Measurements from ENCODE around the gene HBEGF.

Gene HBEGF

GRCh38 chr5:140340605-140341121 is 5.7 kb downstream of the HBEGF start:
- H2AFZ ChIP-seq (ENCODE audit: low read depth, low read length), result no peak overlapping the region
- H3K4me2 ChIP-seq (ENCODE audit: insufficient read depth, low read length), result no peak overlapping the region
- H4K20me1 ChIP-seq (ENCODE audit: insufficient read depth, low read length), result 0 out of 2 replicates have a peak, but pooled peaks cover 3% of the 10 kb centered on the region
- H3K9me3 ChIP-seq (ENCODE audit: insufficient read depth, low read length, severe bottlenecking), result no peaks in the 10 kb centered on the region
- no peak for TF ChIP-seq EZH2 (IDR thresholded peaks at IDR 0.05; ENCODE audit: borderline replicate concordance, low read depth, low read length, severe bottlenecking)
- no peak overlapping the region for H3K9ac ChIP-seq (ENCODE audit: low read depth, low read length)
- H3K27me3 ChIP-seq (ENCODE audit: insufficient read depth, low read length, poor library complexity), result peaks cover 8% of the 10 kb centered on the region
- no peaks in the 10 kb centered on the region for H3K79me2 ChIP-seq (ENCODE audit: insufficient read depth, low read length)
- no peak overlapping the region for H3K4me3 ChIP-seq (ENCODE audit: low read depth in 1 of 2, low read length in 2 of 2)
- no peak for ATAC-seq (ENCODE audit: insufficient read depth, low read depth)
- no peaks in the 10 kb centered on the region for H3K36me3 ChIP-seq (ENCODE audit: insufficient read depth, low read length)
- no peak for DNase-seq
- peaks cover 31% of the 10 kb centered on the region for H3K4me1 ChIP-seq (ENCODE audit: insufficient read depth, low read length)
- no peak overlapping the region for H3K27ac ChIP-seq (ENCODE audit: low read length)

GRCh38 chr5:140339636-140340035 is 6.8 kb downstream of the HBEGF start:
- H3K27ac ChIP-seq (ENCODE audit: low read length), result no peak overlapping the region
- no peak overlapping the region for H3K9ac ChIP-seq (ENCODE audit: low read depth, low read length)
- no peak overlapping the region for H3K4me3 ChIP-seq (ENCODE audit: low read depth in 1 of 2, low read length in 2 of 2)
- H3K27me3 ChIP-seq (ENCODE audit: insufficient read depth, low read length, poor library complexity), result no peaks in the 10 kb centered on the region
- H4K20me1 ChIP-seq (ENCODE audit: insufficient read depth, low read length), result no peaks in the 10 kb centered on the region
- TF ChIP-seq CTCF (IDR thresholded peaks at IDR 0.05; ENCODE audit: borderline replicate concordance, extremely low read depth, low read length, poor library complexity, severe bottlenecking) (no peak), EZH2 (IDR thresholded peaks at IDR 0.05; ENCODE audit: borderline replicate concordance, low read depth, low read length, severe bottlenecking) (no peak)
- DNase-seq (no peak), ATAC-seq (ENCODE audit: insufficient read depth, low read depth) (no peak)
- peaks cover 29% of the 10 kb centered on the region for H3K4me1 ChIP-seq (ENCODE audit: insufficient read depth, low read length)
- no peaks in the 10 kb centered on the region for H3K36me3 ChIP-seq (ENCODE audit: insufficient read depth, low read length)
- H3K9me3 ChIP-seq (ENCODE audit: insufficient read depth, low read length, severe bottlenecking), result no peaks in the 10 kb centered on the region
- no peak overlapping the region for H2AFZ ChIP-seq (ENCODE audit: low read depth, low read length)
- H3K4me2 ChIP-seq (ENCODE audit: insufficient read depth, low read length), result no peak overlapping the region
- H3K79me2 ChIP-seq (ENCODE audit: insufficient read depth, low read length), result no peaks in the 10 kb centered on the region

- no peaks in the 10 kb centered on the region for H3K27me3 ChIP-seq (ENCODE audit: insufficient read depth, low read length, poor library complexity)
- H3K79me2 ChIP-seq (ENCODE audit: insufficient read depth, low read length), result no peaks in the 10 kb centered on the region
- no peak for DNase-seq
- no peaks in the 10 kb centered on the region for H3K9me3 ChIP-seq (ENCODE audit: insufficient read depth, low read length, severe bottlenecking)
- no peaks in the 10 kb centered on the region for H3K36me3 ChIP-seq (ENCODE audit: insufficient read depth, low read length)
- H3K9ac ChIP-seq (ENCODE audit: low read depth, low read length), result no peak overlapping the region
- no peak overlapping the region for H3K4me3 ChIP-seq (ENCODE audit: low read depth in 1 of 2, low read length in 2 of 2)
- TF ChIP-seq EZH2 (IDR thresholded peaks at IDR 0.05; ENCODE audit: borderline replicate concordance, low read depth, low read length, severe bottlenecking) (no peak), CTCF (IDR thresholded peaks at IDR 0.05; ENCODE audit: borderline replicate concordance, extremely low read depth, low read length, poor library complexity, severe bottlenecking) (no peak)
- H3K27ac ChIP-seq (ENCODE audit: low read length), result no peak overlapping the region
- H3K4me1 ChIP-seq (ENCODE audit: insufficient read depth, low read length), result peaks cover 29% of the 10 kb centered on the region
- no peak overlapping the region for H2AFZ ChIP-seq (ENCODE audit: low read depth, low read length)
- no peak overlapping the region for H3K4me2 ChIP-seq (ENCODE audit: insufficient read depth, low read length)
- no peaks in the 10 kb centered on the region for H4K20me1 ChIP-seq (ENCODE audit: insufficient read depth, low read length)
- no peak for ATAC-seq (ENCODE audit: insufficient read depth, low read depth)
Observed at GRCh38 chr5:140338908-140339307, 7.5 kb downstream of the HBEGF start.

GRCh38 chr5:140338336-140338735 is 8.1 kb downstream of the HBEGF start:
- peaks cover 26% of the 10 kb centered on the region for H3K4me1 ChIP-seq (ENCODE audit: insufficient read depth, low read length)
- TF ChIP-seq EZH2 (IDR thresholded peaks at IDR 0.05; ENCODE audit: borderline replicate concordance, low read depth, low read length, severe bottlenecking) (no peak), CTCF (IDR thresholded peaks at IDR 0.05; ENCODE audit: borderline replicate concordance, extremely low read depth, low read length, poor library complexity, severe bottlenecking) (no peak)
- no peak overlapping the region for H3K4me3 ChIP-seq (ENCODE audit: low read depth in 1 of 2, low read length in 2 of 2)
- no peaks in the 10 kb centered on the region for H3K36me3 ChIP-seq (ENCODE audit: insufficient read depth, low read length)
- no peak overlapping the region for H3K9ac ChIP-seq (ENCODE audit: low read depth, low read length)
- H2AFZ ChIP-seq (ENCODE audit: low read depth, low read length), result no peak overlapping the region
- no peaks in the 10 kb centered on the region for H4K20me1 ChIP-seq (ENCODE audit: insufficient read depth, low read length)
- no peak for ATAC-seq (ENCODE audit: insufficient read depth, low read depth)
- H3K27me3 ChIP-seq (ENCODE audit: insufficient read depth, low read length, poor library complexity), result no peaks in the 10 kb centered on the region
- H3K79me2 ChIP-seq (ENCODE audit: insufficient read depth, low read length), result no peaks in the 10 kb centered on the region
- no peak overlapping the region for H3K27ac ChIP-seq (ENCODE audit: low read length)
- DNase-seq, result no peak
- no peak overlapping the region for H3K4me2 ChIP-seq (ENCODE audit: insufficient read depth, low read length)
- no peaks in the 10 kb centered on the region for H3K9me3 ChIP-seq (ENCODE audit: insufficient read depth, low read length, severe bottlenecking)

Measured in DND-41 (cell line).